GM18907 (cell line): Measurements from ENCODE around the gene USP9X.
"Not testable (repeated sequence)": the region's sequence is repeated elsewhere in the genome, so short reads cannot be mapped to it uniquely, and the experiment has no call there.

Experiments used
- ATAC-seq: cut with Tn5 transposase; IDR thresholded peaks from one replicate; pipeline ENCODE4 v1.9.1; 2021; ENCODE audit warnings: mild to moderate bottlenecking, moderate library complexity; ENCODE audit not compliant: unreplicated experiment

The USP9X gene

DNA sequence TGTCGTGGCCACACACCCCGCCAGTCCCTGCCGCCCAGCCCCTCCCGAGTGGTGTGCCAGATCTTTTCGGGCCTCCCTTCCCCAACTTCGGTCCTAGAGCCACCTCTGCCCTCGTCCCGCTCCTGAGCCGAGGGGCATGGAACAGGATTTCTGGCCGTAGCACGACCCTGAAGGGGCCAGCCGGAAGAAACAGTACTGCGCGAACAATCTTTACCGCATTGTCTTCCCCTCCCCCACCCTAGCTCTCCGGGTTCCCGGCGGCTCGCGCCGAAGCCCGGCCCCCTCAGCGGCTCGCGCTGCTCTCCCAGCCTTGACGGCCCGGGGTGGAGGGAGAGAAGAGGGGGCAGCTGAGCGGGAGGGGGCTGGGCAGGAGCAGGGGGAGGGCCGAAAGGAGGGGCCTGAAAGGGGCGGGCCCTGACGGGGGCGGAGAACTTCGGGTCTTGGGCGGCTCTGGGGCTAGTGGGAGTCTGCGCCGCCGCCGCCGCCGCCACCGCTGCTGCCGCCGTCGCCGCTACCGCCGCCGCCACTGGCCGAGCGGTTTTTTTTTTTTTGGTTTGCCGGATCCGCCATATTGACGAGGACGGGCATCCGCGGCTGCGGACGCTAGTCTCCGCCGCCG, at the start of gene USP9X:
Gene USP9X, plus strand, starts transcription at position 553 of the 619 bp plus-strand sequence. CDS start 38,184 bp downstream, outside the sequence.
- ATAC-seq, result peak; percentile 66

DNA sequence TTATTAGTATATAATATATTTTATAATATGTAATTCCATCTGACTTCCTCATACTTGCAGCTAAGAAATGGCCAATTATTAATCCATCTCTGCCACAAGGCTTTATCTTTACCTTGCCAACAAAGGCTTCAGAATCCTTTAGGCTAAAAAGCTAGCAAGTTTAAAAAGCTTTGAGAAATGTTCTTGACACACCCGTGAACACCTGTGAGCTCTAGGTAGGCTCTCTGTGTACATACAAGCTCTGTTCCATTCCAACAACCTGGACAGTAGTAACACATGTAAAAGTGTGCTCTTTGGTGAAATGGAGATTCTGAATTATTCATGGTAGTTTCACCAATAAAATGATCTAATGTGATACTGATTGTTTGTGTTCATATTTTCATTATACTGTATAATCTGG, 49.7 kb upstream of the USP9X start:
- no peak for ATAC-seq

DNA sequence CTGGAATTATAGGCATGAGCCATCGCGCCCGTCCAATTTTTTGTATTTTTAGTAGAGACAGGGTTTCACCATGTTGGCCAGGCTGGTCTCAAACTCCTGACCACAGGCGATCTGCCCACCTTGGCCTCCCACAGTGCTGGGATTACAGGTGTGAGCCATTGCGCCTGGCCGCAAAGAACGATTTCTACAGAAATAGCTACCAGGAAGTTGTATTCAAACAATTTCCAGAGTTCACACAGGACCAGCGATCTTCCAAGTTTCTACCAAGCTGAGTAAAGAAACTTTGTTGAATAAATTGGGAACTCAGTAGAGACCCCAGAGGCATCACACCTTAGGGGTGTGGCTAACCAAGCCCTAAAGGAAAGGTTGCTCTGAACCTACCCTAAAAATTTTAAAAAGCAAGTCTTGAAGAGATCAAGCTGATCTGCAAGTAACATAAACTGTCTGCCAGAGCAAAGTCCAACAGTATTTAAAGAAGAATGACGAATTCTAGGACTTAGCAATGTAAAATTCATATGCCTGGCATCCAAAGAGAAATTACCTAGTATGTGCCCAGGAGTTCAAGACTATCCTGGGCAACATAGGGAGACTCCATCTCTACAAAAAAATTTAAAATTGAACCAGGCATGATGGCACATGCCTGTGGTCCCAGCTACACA, 48.4 kb upstream of the USP9X start:
- no peak for ATAC-seq

- ATAC-seq, result no peak
Observed at GRCh38 chrX:41043196-41043595, 42.0 kb upstream of the USP9X start.

DNA sequence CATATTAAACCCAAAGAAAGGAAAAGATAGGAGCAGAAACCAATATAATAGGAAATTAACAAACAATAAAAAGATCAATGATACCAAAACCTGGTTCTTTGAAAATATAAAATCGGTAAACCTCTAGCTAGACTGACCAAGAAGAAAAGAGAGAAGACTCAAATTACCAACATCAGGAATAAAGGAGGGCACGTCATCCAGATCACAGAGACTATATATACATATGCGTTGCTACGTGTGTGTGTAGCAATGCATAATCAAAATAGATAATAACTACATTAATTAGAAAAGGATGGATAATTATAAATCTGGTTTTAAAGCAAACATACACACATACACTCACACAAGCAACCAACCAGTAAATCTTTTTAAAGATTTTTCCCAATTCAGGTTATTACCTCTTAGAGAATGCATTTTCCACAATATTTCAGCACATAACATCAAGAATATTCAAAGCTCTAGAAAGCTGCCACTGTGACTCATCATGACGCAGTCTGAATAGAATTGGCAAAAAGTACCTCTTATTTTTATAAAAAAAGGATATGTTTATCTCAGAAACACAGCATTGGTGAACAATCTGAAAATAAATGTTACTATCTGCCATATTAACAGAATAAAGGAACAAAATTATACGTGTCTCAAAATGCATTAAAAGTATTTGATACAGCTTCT, 41.4 kb upstream of the USP9X start:
- ATAC-seq, result no peak

GRCh38 chrX:41045960-41046567, 39.2 kb upstream of the USP9X start:
- ATAC-seq, result no peak

DNA sequence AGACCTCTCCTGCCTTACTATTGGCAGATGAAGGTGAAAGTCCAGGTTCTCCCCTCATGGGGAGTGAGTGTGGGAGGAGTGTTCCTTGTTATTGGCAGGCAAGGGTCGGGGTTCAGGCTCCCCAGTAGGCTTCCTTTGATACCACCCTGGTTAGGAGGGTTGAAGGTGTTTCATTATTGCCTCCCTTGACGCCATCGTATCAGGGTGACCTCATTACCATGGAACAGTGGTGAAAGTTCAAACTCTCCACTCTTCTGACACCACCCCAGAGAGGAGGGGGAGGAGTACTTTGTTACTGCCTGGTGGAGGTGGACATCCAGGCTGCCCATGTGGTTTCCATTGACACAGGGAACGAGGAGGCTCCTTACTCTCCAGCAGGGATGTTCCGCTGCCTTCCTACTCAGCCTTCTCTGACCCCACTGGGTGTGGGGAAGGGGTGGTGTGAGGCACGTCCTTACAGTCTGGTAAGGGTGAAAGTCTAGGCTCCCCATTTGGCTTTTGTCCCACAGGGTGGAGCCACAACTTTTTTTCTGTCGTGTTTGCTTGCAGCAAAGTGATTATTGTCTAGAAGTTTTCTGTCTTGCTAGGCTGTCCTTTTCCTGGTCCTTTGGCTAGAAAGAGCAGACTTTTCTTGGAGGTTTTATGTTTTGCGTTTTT, 37.2 kb upstream of the USP9X start:
- no peak for ATAC-seq

- ATAC-seq, result no peak
Observed at GRCh38 chrX:41050359-41050758, 34.9 kb upstream of the USP9X start.

DNA sequence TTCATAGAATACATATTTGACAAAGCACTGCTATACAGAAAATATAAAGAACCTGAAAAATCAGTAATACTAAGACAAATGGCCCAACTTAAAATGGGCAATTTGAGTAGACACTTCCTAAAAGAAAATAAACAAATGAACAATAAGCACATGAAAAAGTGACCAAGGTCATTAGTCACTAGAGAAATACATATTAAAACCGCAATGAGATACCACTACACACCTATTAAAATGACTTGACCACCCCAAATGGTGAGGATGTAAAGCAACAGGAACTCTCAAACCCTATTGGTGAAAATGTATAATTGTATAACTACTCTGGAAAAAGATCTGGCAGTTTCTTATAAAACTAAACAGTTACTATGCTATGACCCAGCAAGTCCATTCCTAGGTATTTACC, 34.0 kb upstream of the USP9X start:
- no peak for ATAC-seq

GRCh38 chrX:41055740-41056139, 29.5 kb upstream of the USP9X start:
- no peak for ATAC-seq

GRCh38 chrX:41063276-41063675, 22.0 kb upstream of the USP9X start:
- not testable (repeated sequence) for ATAC-seq

GRCh38 chrX:41064018-41064417, 21.2 kb upstream of the USP9X start:
- no peak for ATAC-seq

DNA sequence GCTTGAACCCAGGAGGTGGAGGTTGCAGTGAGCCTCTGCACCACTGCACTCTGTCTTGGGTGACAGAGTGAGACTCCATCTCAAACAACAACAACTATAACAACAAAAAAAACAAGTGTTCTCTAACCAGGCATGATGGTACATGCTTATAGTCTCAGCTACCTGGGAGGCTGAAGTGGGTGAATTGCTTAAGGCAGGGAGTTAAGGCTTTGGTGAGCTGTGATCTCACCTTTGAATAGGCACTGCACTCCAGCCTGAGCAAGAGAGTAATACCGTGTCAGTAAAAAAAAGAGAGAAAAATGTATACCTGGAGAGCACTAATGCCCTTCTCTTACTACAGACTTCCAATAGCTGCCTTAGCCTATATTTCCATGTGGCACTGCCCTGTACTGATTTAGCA, 18.9 kb upstream of the USP9X start:
- ATAC-seq, result no peak

GRCh38 chrX:41066969-41067368, 18.3 kb upstream of the USP9X start:
- ATAC-seq, result no peak

GRCh38 chrX:41067721-41068120, 17.5 kb upstream of the USP9X start:
- no peak for ATAC-seq

- no peak for ATAC-seq
Observed at GRCh38 chrX:41076742-41077141, 8.5 kb upstream of the USP9X start.

DNA sequence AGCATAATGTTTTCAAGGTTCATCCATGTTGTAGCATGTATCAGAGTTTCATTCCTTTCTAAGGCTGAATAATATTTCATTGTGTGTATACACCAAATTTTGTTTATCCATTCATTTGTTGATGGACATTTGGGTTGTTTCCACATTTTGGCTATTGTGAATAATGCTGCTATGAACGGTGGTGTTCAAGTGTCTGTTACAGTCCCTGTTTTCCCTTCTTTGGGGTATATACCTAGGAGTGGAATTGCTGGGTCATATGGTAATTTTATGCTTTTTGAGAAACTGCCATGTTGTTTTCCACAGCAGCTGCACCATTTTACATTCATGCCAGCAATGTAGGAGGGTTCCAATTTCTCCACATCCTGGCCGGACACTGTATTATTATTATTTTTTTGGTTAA, 3.4 kb upstream of the USP9X start:
- no peak for ATAC-seq

DNA sequence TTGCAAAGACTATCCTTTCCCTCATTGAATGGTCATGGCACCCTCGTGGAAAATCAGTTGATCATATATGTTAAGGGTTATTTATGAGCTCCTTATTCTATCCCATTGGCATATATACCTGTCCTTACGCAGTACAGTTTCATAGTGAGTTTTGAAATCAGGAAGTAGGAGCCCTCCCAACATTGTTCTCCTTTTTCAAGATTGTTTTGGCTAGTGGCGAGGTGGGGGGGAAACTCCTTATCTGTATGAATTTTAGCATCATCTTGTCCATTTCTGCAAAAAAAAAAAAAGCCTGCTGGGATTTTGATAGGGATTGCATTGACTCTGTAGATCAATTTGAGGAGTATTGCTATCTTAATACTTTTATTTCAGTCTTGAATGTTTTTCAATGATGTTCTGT, 2.5 kb upstream of the USP9X start:
- ATAC-seq, result no peak

- peak; percentile 71 for ATAC-seq
Observed at GRCh38 chrX:41084044-41084892, 977 bp upstream of the USP9X start.

DNA sequence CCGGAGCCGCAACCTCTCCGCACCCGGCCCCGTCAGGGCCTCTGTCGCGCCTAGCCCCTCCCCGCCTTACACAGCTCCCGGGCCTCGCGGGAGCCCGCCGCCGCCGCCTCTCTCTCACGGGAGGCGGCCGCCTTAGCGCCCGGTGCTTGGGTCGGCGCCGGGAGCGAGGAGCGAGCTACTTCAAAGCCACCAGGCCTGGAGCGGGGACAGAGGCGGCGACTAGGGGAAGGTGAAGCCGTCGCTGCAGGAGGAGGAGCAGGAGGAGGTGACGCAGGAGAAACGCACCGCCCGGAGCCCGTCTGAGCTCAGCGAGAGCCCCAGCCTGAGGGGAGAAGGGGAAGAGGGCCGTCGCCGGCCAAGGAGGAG, 250 bp downstream of the USP9X start:
- peak; percentile 38 for ATAC-seq
